ENCODE results near the gene DOCK1.

The DOCK1 gene

DNA sequence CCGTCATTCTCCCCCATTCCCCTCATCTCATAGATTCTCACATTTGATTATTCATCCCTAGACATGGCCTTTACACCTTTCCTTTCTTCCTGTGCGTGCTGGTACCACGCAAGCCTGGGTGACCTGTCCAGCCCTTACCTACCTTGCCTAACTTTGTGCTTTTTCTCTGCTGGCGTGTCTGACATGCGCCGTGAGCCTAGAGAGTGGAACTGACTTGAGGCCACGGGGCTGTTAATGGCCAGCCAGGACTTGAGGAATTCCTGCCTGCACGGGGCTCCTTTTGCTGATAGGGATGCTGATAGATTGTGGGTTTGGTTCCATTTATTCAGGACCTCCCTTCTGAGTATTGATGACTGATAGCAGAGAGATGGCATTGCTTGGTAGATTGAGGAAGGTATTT is 134.2 kb downstream of the DOCK1 start:
- H3K9me2 ChIP-seq (replicated peaks; ENCODE audit: low read depth, low read length): no peaks in the 10 kb centered on the region
- H3K4me1 ChIP-seq (ENCODE audit: insufficient read depth, low read length, poor library complexity, severe bottlenecking): no peaks in the 10 kb centered on the region
- H3K4me3 ChIP-seq (ENCODE audit: low read length, poor library complexity, severe bottlenecking): no peak overlapping the region
- no peak overlapping the region for H3K4me2 ChIP-seq (ENCODE audit: low read depth, low read length, poor library complexity, severe bottlenecking)
- H3K27me3 ChIP-seq (ENCODE audit: insufficient read depth, low read length, poor library complexity, severe bottlenecking): no peaks in the 10 kb centered on the region
- no peaks in the 10 kb centered on the region for H3F3A ChIP-seq (ENCODE audit: low read depth)
- H4K20me1 ChIP-seq (ENCODE audit: insufficient read depth, low read length, poor library complexity, severe bottlenecking): no peaks in the 10 kb centered on the region
- no peak overlapping the region for H3K9ac ChIP-seq (ENCODE audit: low read depth, low read length, poor library complexity, severe bottlenecking)
- H3K36me3 ChIP-seq (ENCODE audit: insufficient read depth, low read length): no peaks in the 10 kb centered on the region
- H3K9me3 ChIP-seq (ENCODE audit: insufficient read depth, low read depth, low read length): no peaks in the 10 kb centered on the region; the same call in 1 of the 2 replicates
- H2AFZ ChIP-seq (ENCODE audit: low read length): no peak overlapping the region
- no peaks in the 10 kb centered on the region for H3K79me2 ChIP-seq (ENCODE audit: insufficient read depth, low read length)
- TF ChIP-seq EZH2phosphoT487 (IDR thresholded peaks at IDR 0.05; ENCODE audit: borderline replicate concordance) (no peak), CTCF (conservative IDR thresholded peaks at IDR 0.05; ENCODE audit: low read length) (no peak)

DNA sequence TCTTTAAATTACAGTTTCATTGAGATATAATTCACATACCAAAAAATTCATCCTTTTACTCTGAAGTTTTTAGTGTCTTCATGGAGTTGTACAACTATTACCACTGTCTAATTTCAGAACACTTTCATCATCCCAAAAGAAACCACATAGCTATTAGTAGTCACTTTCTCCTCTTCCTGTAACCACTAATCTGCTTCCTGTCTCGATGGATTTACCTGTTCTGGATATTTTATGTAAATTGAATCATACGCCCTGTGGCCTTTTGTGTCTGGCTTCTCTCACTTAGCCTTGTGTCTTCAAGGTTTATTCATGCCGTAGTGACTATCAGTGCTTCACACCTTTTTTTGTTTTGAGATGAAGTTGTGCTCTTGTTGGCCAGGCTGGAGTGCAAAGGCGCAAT is 135.5 kb downstream of the DOCK1 start:
- no peaks in the 10 kb centered on the region for H4K20me1 ChIP-seq (ENCODE audit: insufficient read depth, low read length, poor library complexity, severe bottlenecking)
- H3K4me1 ChIP-seq (ENCODE audit: insufficient read depth, low read length, poor library complexity, severe bottlenecking): no peaks in the 10 kb centered on the region
- H3K79me2 ChIP-seq (ENCODE audit: insufficient read depth, low read length): no peaks in the 10 kb centered on the region
- H3K4me2 ChIP-seq (ENCODE audit: low read depth, low read length, poor library complexity, severe bottlenecking): no peak overlapping the region
- no peaks in the 10 kb centered on the region for H3K9me2 ChIP-seq (replicated peaks; ENCODE audit: low read depth, low read length)
- no peaks in the 10 kb centered on the region; the same call in 1 of the 2 replicates for H3K9me3 ChIP-seq (ENCODE audit: insufficient read depth, low read depth, low read length)
- H3K36me3 ChIP-seq (ENCODE audit: insufficient read depth, low read length): no peaks in the 10 kb centered on the region
- no peaks in the 10 kb centered on the region for H3F3A ChIP-seq (ENCODE audit: low read depth)
- no peak overlapping the region for H2AFZ ChIP-seq (ENCODE audit: low read length)
- TF ChIP-seq EZH2phosphoT487 (IDR thresholded peaks at IDR 0.05; ENCODE audit: borderline replicate concordance) (no peak), CTCF (conservative IDR thresholded peaks at IDR 0.05; ENCODE audit: low read length) (no peak)
- H3K9ac ChIP-seq (ENCODE audit: low read depth, low read length, poor library complexity, severe bottlenecking): no peak overlapping the region
- no peak overlapping the region for H3K4me3 ChIP-seq (ENCODE audit: low read length, poor library complexity, severe bottlenecking)
- no peaks in the 10 kb centered on the region for H3K27me3 ChIP-seq (ENCODE audit: insufficient read depth, low read length, poor library complexity, severe bottlenecking)

DNA sequence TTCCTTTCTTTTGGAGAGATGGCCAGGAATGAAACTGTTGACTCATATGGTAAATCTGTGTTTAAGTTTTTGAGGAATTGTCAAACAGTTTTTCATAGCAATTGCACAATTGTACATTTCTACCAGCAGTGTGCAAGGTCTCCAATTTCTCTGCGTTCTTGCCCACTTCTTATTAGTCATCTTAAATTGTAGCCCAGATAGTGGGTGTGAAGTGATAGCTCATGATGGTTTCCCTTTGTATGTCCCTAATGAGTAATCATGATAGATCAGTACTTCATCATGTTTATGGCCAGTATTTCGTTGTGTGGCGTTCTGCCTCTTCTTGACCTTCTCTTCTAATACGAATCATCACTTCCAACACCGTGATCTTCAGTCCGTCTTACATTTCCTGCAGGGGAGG is 136.3 kb downstream of the DOCK1 start:
- Histone ChIP-seq H3K4me3 (ENCODE audit: low read length, poor library complexity, severe bottlenecking) (no peak overlapping the region), H3K27me3 (ENCODE audit: insufficient read depth, low read length, poor library complexity, severe bottlenecking) (no peaks in the 10 kb centered on the region), H3K9me2 (replicated peaks; ENCODE audit: low read depth, low read length) (no peaks in the 10 kb centered on the region), H3K4me2 (ENCODE audit: low read depth, low read length, poor library complexity, severe bottlenecking) (no peak overlapping the region), H3K9ac (ENCODE audit: low read depth, low read length, poor library complexity, severe bottlenecking) (no peak overlapping the region), H3K4me1 (ENCODE audit: insufficient read depth, low read length, poor library complexity, severe bottlenecking) (no peaks in the 10 kb centered on the region), H3K79me2 (ENCODE audit: insufficient read depth, low read length) (no peaks in the 10 kb centered on the region), H3K9me3 (ENCODE audit: insufficient read depth, low read depth, low read length) (no peaks in the 10 kb centered on the region; the same call in 1 of the 2 replicates), H3K36me3 (ENCODE audit: insufficient read depth, low read length) (no peaks in the 10 kb centered on the region), H3F3A (ENCODE audit: low read depth) (no peaks in the 10 kb centered on the region), H4K20me1 (ENCODE audit: insufficient read depth, low read length, poor library complexity, severe bottlenecking) (no peaks in the 10 kb centered on the region), H2AFZ (ENCODE audit: low read length) (no peak overlapping the region)
- no peak for TF ChIP-seq EZH2phosphoT487 (IDR thresholded peaks at IDR 0.05; ENCODE audit: borderline replicate concordance)
- TF ChIP-seq CTCF (conservative IDR thresholded peaks at IDR 0.05; ENCODE audit: low read length): no peak
